GM19452 (cell line): ENCODE data around the gene IFI16.
A peak's percentile ranks its signal among the peaks of the same experiment; 100 is the strongest.

Source experiments
- ATAC-seq: cut with Tn5 transposase; IDR thresholded peaks from one replicate; pipeline ENCODE4 v1.9.1; 2021; ENCODE audit not compliant: unreplicated experiment

Gene IFI16

DNA sequence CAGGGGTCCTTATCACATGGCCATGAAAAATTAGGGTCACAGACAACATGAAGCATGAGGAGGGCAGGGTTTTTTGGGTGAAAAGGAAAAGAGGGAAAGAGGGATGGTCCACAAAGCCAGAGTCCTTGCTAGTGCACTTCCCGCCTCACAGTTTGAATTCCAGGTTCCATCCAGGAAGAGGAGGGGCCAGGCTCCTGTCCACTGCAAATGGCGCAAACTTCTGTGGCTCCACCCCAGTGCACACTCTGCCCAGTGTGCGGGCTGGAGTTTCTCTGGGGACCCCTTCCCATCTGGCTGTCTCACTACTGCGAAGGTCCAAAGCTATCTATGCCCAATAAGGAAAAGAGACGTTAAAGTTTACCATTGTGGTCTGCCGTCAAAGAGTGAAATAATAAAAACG is 49.0 kb downstream of the IFI16 start:
- no peak for ATAC-seq

- ATAC-seq = no peak
Measured at GRCh38 chr1:159065106-159065505, 55.4 kb downstream of the IFI16 start.

DNA sequence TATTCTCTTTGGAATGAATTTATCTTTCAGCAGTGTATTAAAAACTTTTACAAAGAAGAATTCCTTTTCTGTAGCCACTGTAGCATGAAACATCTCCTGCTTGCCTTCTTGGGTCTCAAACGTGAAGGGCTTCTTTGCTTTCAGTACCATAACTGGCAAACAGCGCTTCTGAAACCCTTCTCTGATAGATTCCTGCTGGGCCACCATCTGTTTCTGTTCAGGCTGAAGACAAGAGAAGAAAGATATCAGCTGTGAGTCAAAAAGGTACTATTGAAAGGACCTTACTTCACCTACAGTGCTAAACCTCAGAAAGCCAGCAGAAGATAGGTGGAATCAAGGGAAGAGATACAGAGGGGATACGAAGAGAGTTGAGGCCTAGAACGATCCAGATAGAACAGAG is 56.4 kb downstream of the IFI16 start:
- ATAC-seq = no peak

GRCh38 chr1:159067699-159068621 is 58.3 kb downstream of the IFI16 start:
- peak; percentile 84 for ATAC-seq

GRCh38 chr1:159068886-159069285 is 59.2 kb downstream of the IFI16 start:
- no peak for ATAC-seq

GRCh38 chr1:159071970-159072582 is 62.4 kb downstream of the IFI16 start:
- no peak for ATAC-seq

- peak; percentile 87 for ATAC-seq
Measured at GRCh38 chr1:159076438-159077119, 66.9 kb downstream of the IFI16 start, which contains the start of gene AIM2. Gene AIM2, minus strand, starts transcription at chr1:159076766. Its CDS starts 3,267 bp downstream, at chr1:159073499.

DNA sequence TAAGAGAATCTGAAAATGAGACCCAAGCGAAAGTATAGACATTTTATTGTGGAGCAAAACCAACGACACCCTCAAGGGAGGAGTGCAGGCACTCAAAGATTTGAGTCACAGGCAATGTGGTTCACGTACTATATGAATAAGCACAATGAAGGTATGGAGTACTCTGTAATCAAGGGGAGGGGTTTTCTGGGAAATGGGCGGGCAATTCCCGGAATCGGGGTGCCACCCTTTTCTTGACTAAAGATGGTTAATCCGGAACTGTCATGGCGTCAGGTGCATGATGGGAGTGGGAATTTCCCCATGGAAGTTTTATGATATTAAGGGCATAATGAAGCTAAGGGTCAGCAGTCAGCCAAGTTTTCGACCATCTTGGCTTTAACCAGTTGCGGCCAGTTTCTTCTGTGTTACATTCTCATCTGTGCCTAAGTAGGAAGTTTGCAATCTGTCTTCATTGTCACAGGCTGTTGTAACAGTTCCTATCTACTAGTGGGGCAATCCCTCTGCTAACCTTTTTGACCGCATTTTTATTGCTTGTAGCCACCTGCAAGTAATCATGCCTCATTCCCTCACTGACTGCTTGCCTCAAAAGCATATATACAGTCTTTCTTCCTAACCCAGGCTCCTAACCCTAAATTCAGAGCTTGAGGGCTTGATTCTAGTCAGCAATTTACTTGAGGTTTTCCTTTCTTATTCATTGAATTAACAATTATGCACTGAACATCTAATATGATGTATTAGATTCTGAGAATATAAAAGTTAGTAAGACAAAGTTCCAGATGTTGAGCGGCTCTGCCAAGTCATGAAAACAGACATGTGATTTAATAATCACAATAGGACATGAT is 67.6 kb downstream of the IFI16 start:
- peak; percentile 72 for ATAC-seq

- no peak for ATAC-seq
Measured at GRCh38 chr1:159079525-159079924, 69.8 kb downstream of the IFI16 start.

DNA sequence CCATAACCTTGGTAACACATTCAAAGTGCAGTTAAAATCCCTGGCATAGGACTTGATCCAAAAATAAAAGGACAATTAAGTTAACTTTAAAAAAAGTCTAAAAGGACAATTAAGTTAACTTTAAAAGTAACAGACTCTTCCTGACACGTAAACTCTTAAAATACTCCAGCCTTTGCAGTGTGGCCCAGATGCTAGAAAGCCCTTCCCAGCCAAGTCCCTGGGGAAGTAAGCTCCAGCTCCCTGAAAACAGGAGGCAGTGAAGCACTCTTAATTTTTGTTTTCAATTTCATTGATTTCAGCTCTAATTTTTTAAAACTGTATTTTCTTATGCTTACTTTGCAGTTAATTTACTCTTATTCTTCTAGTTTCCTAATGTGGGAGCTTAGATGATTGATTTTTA is 71.9 kb downstream of the IFI16 start:
- no peak for ATAC-seq

- no peak for ATAC-seq
Measured at GRCh38 chr1:159083013-159083412, 73.3 kb downstream of the IFI16 start.

DNA sequence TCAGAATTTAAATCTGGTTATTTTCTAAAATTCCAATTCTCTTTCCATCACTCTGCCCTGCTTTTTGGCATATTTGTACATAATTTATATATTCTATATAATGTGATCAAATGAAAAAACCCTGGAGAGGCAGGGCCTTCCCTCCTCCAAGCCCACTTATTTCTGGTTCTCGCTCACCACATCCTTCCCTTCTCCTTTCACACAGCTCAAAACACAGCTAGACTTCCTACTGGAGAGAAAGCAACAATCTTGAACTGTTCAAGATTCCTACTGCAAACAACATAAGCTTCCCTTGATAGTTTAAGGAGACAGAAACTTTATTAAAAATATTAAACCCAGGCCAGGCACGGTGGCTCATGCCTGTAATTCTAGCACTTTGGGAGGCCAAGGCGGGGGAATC is 74.4 kb downstream of the IFI16 start:
- no peak for ATAC-seq

DNA sequence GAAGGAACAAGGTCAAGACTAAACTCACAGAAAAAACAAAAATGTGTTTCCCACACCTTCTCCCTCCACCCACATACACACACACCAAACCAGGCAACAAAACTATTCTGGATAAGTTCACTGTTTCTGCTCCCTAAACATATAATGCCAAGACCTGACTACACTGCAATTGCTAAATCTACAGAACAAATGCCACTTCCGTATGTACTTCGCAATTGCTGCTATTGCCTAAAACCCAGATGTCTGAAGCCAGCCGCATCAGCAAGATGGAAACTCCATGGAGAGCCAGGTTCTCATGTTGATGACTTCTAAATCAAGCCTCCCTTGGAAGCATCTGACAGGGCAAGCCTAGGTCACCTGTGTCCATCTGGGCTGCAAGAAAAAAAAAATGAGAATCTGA is 75.2 kb downstream of the IFI16 start:
- ATAC-seq = no peak

DNA sequence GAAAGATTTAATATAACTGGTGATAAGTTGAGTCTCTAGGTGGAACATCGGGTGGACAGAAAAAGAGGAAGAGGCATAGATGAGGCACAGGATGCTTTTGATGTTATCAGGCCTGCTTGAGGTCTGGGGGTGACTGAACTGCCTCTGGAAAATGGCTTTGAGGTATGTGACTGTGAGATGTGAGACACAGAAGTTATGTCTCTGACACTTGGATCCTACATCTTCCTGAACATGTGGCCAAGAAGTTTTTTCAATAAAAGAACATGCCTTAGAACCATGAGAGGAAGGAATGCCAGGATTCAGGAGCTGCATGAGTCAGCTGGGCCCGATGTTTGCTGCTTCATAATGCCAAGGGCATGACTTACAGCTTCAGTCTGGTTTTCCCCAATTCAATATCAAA is 78.3 kb downstream of the IFI16 start:
- ATAC-seq = no peak

DNA sequence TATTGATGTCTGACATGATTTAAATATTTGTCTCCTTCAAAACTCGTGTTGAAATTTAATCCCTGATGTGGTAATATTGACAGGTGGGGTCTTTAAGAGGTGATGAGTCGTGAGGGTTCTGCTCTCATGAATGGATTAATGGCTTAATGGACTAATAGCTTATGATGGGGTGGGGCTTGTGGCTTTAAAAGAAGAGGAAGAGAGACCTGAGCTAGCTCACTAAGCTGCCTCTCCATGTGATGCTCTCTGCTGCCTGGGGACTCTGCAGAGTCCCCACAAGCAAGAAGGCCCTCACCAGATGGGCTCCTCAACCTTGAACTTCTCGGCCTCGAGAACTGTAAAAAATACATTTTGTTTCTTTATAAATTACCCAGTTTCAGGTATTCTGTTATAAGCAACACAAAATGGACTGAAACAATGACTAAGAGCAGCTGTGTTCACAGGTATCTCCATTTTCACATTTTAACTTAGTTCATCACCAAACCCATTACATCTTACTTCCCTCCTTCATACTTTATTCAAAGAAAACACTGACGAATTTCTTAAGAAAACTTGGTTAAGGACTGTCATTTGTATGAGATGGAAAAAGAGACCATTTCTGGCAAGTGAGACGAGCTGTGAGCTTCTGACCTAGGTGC is 79.0 kb downstream of the IFI16 start:
- no peak for ATAC-seq

DNA sequence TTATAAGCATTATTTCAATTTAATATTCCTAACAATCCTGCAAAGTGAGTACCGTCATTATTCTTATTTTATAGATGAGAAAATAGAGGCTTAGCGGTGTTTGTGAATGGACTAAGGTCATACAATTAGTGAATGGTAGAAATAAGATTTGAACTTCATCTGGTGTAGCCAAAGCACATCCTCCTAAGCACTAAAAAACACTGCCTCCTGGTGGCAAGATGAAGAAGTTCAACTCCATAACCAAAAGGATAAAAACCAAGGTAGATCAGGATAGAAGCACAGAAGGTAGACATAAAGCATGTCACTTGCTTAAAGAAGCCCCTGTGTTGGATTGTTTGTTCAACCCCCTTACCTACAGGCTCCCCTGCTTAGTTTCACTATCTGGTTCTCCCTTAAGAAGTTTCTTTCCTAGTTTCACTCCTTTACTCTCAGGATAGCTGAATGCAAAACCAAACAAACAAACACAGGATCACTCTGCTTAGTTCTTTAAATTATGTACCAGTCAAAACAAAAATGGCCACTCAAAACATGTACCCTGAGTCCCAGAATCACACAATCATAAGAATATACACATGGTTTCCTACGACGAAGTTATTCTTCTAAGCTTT is 79.6 kb downstream of the IFI16 start:
- no peak for ATAC-seq

- ATAC-seq = no peak
Measured at GRCh38 chr1:159090286-159091179, 80.8 kb downstream of the IFI16 start.

- no peak for ATAC-seq
Measured at GRCh38 chr1:159091180-159091560, 81.5 kb downstream of the IFI16 start.

- ATAC-seq = no peak
Measured at GRCh38 chr1:159091607-159092031, 81.9 kb downstream of the IFI16 start.
